ENCODE data around the gene SWT1.

The SWT1 gene

DNA sequence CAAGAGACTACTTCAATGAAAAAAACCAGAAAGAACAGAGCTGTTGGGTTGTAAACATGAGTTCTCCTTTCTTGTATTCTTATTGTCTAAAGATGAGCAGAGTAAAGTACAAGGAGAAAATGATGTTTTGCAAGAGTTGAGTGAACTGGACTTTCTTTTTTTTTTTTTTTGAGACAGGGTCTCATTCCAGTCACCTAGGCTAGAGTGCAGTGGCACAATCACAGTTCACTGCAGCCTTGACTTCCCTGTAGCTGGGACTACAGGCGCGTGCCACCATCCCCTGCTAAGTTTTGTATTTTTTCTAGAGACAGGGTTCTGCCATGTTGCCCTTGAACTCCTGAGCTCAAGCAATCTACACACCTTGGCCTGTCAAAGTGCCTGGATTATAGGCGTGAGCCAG lies 167.2 kb downstream of the SWT1 start:
- H3K4me3 ChIP-seq (ENCODE audit: low read length, poor library complexity, severe bottlenecking) = no peak overlapping the region
- TF ChIP-seq, protein P1, sequence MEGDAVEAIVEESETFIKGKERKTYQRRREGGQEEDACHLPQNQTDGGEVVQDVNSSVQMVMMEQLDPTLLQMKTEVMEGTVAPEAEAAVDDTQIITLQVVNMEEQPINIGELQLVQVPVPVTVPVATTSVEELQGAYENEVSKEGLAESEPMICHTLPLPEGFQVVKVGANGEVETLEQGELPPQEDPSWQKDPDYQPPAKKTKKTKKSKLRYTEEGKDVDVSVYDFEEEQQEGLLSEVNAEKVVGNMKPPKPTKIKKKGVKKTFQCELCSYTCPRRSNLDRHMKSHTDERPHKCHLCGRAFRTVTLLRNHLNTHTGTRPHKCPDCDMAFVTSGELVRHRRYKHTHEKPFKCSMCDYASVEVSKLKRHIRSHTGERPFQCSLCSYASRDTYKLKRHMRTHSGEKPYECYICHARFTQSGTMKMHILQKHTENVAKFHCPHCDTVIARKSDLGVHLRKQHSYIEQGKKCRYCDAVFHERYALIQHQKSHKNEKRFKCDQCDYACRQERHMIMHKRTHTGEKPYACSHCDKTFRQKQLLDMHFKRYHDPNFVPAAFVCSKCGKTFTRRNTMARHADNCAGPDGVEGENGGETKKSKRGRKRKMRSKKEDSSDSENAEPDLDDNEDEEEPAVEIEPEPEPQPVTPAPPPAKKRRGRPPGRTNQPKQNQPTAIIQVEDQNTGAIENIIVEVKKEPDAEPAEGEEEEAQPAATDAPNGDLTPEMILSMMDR (conservative IDR thresholded peaks at IDR 0.05; ENCODE audit: low read length) = no peak
- TF ChIP-seq EZH2phosphoT487 (IDR thresholded peaks at IDR 0.05; ENCODE audit: borderline replicate concordance) = no peak
- no peaks in the 10 kb centered on the region for H3K9me3 ChIP-seq (ENCODE audit: insufficient read depth, low read depth, low read length)
- peaks cover 1% of the 10 kb centered on the region; the same call in 1 of the 2 replicates for H3K79me2 ChIP-seq (ENCODE audit: insufficient read depth, low read length)
- no peaks in the 10 kb centered on the region for H4K20me1 ChIP-seq (ENCODE audit: insufficient read depth, low read length, poor library complexity, severe bottlenecking)
- H3K4me2 ChIP-seq (ENCODE audit: low read depth, low read length, poor library complexity, severe bottlenecking) = no peak overlapping the region
- no peak overlapping the region for H2AFZ ChIP-seq (ENCODE audit: low read length)
- H3K4me1 ChIP-seq (ENCODE audit: insufficient read depth, low read length, poor library complexity, severe bottlenecking) = peaks cover 2% of the 10 kb centered on the region
- no peak overlapping the region for H3K9ac ChIP-seq (ENCODE audit: low read depth, low read length, poor library complexity, severe bottlenecking)
- H3K36me3 ChIP-seq (ENCODE audit: insufficient read depth, low read length) = no peaks in the 10 kb centered on the region
- H3K27me3 ChIP-seq (ENCODE audit: insufficient read depth, low read length, poor library complexity, severe bottlenecking) = no peaks in the 10 kb centered on the region
- H3K9me2 ChIP-seq (replicated peaks; ENCODE audit: low read depth, low read length) = no peaks in the 10 kb centered on the region
- H3F3A ChIP-seq (ENCODE audit: low read depth) = no peaks in the 10 kb centered on the region

GRCh38 chr1:185325413-185325812 lies 168.4 kb downstream of the SWT1 start:
- no peaks in the 10 kb centered on the region for H3K9me2 ChIP-seq (replicated peaks; ENCODE audit: low read depth, low read length)
- H3K9ac ChIP-seq (ENCODE audit: low read depth, low read length, poor library complexity, severe bottlenecking) = no peak overlapping the region
- H3K4me1 ChIP-seq (ENCODE audit: insufficient read depth, low read length, poor library complexity, severe bottlenecking) = no peaks in the 10 kb centered on the region
- no peaks in the 10 kb centered on the region for H3K79me2 ChIP-seq (ENCODE audit: insufficient read depth, low read length)
- no peak overlapping the region for H3K4me3 ChIP-seq (ENCODE audit: low read length, poor library complexity, severe bottlenecking)
- no peaks in the 10 kb centered on the region for H3K9me3 ChIP-seq (ENCODE audit: insufficient read depth, low read depth, low read length)
- H3F3A ChIP-seq (ENCODE audit: low read depth) = no peaks in the 10 kb centered on the region
- no peaks in the 10 kb centered on the region for H4K20me1 ChIP-seq (ENCODE audit: insufficient read depth, low read length, poor library complexity, severe bottlenecking)
- H3K27me3 ChIP-seq (ENCODE audit: insufficient read depth, low read length, poor library complexity, severe bottlenecking) = no peaks in the 10 kb centered on the region
- TF ChIP-seq EZH2phosphoT487 (IDR thresholded peaks at IDR 0.05; ENCODE audit: borderline replicate concordance) = no peak
- TF ChIP-seq, protein P1 (conservative IDR thresholded peaks at IDR 0.05; ENCODE audit: low read length) = no peak
- H3K4me2 ChIP-seq (ENCODE audit: low read depth, low read length, poor library complexity, severe bottlenecking) = no peak overlapping the region
- no peaks in the 10 kb centered on the region for H3K36me3 ChIP-seq (ENCODE audit: insufficient read depth, low read length)
- H2AFZ ChIP-seq (ENCODE audit: low read length) = no peak overlapping the region

GRCh38 chr1:185328255-185328654 lies 171.3 kb downstream of the SWT1 start:
- TF ChIP-seq EZH2phosphoT487 (IDR thresholded peaks at IDR 0.05; ENCODE audit: borderline replicate concordance) = no peak
- Histone ChIP-seq H3K27me3 (ENCODE audit: insufficient read depth, low read length, poor library complexity, severe bottlenecking) (no peaks in the 10 kb centered on the region), H3K79me2 (ENCODE audit: insufficient read depth, low read length) (no peaks in the 10 kb centered on the region), H3K9me3 (ENCODE audit: insufficient read depth, low read depth, low read length) (no peaks in the 10 kb centered on the region), H4K20me1 (ENCODE audit: insufficient read depth, low read length, poor library complexity, severe bottlenecking) (no peaks in the 10 kb centered on the region), H3K9me2 (replicated peaks; ENCODE audit: low read depth, low read length) (no peaks in the 10 kb centered on the region), H3K36me3 (ENCODE audit: insufficient read depth, low read length) (no peaks in the 10 kb centered on the region), H2AFZ (ENCODE audit: low read length) (no peak overlapping the region), H3K4me2 (ENCODE audit: low read depth, low read length, poor library complexity, severe bottlenecking) (no peak overlapping the region), H3K9ac (ENCODE audit: low read depth, low read length, poor library complexity, severe bottlenecking) (no peak overlapping the region), H3K4me3 (ENCODE audit: low read length, poor library complexity, severe bottlenecking) (no peak overlapping the region), H3F3A (ENCODE audit: low read depth) (no peaks in the 10 kb centered on the region), H3K4me1 (ENCODE audit: insufficient read depth, low read length, poor library complexity, severe bottlenecking) (no peaks in the 10 kb centered on the region)

GRCh38 chr1:185334182-185334581 lies 177.2 kb downstream of the SWT1 start:
- TF ChIP-seq, protein P1 (conservative IDR thresholded peaks at IDR 0.05; ENCODE audit: low read length) = no peak
- no peak for TF ChIP-seq EZH2phosphoT487 (IDR thresholded peaks at IDR 0.05; ENCODE audit: borderline replicate concordance)

More at GRCh38 chr1:185334182-185334581, 177.2 kb downstream of the SWT1 start:
- no peaks in the 10 kb centered on the region for H3K27me3 ChIP-seq (ENCODE audit: insufficient read depth, low read length, poor library complexity, severe bottlenecking)
- H3K79me2 ChIP-seq (ENCODE audit: insufficient read depth, low read length) = no peaks in the 10 kb centered on the region
- H3K4me1 ChIP-seq (ENCODE audit: insufficient read depth, low read length, poor library complexity, severe bottlenecking) = peaks cover 26% of the 10 kb centered on the region
- no peaks in the 10 kb centered on the region for H3K9me3 ChIP-seq (ENCODE audit: insufficient read depth, low read depth, low read length)
- no peak overlapping the region for H3K9ac ChIP-seq (ENCODE audit: low read depth, low read length, poor library complexity, severe bottlenecking)
- H2AFZ ChIP-seq (ENCODE audit: low read length) = no peak overlapping the region
- no peaks in the 10 kb centered on the region for H3K36me3 ChIP-seq (ENCODE audit: insufficient read depth, low read length)
- H3K4me2 ChIP-seq (ENCODE audit: low read depth, low read length, poor library complexity, severe bottlenecking) = no peak overlapping the region
- H3K9me2 ChIP-seq (replicated peaks; ENCODE audit: low read depth, low read length) = no peaks in the 10 kb centered on the region
- H3F3A ChIP-seq (ENCODE audit: low read depth) = no peaks in the 10 kb centered on the region
- no peak overlapping the region for H3K4me3 ChIP-seq (ENCODE audit: low read length, poor library complexity, severe bottlenecking)
- H4K20me1 ChIP-seq (ENCODE audit: insufficient read depth, low read length, poor library complexity, severe bottlenecking) = no peaks in the 10 kb centered on the region

All from Loucy (cell line).